GM19025 (cell line): Measurements from ENCODE around the gene ZBTB40.

ENCODE experiments used
- ATAC-seq: cut with Tn5 transposase; IDR thresholded peaks from one replicate; pipeline ENCODE4 v1.9.1; 2021; ENCODE audit warnings: mild to moderate bottlenecking, low read depth, moderate library complexity; ENCODE audit not compliant: unreplicated experiment

Gene ZBTB40

DNA sequence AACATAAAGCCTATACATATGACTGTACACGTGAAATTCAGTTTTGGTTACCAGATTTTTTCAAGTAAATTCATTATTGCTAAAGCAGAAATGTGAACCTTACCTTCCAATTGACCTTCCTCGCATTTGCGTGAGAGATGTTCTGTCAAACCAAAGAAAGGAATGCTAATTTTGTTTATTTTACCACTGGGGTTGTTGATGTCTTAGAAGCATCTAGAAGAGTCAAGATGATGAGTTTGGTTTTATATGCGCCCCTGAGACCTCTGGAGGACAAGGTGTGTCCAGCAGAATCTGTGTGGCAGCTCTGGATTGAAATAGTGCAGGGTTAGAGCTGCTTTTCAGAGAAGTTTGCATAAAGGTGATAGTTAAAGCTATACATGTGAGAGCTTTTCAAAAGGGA lies 48.4 kb downstream of the ZBTB40 start:
- no peak for ATAC-seq

DNA sequence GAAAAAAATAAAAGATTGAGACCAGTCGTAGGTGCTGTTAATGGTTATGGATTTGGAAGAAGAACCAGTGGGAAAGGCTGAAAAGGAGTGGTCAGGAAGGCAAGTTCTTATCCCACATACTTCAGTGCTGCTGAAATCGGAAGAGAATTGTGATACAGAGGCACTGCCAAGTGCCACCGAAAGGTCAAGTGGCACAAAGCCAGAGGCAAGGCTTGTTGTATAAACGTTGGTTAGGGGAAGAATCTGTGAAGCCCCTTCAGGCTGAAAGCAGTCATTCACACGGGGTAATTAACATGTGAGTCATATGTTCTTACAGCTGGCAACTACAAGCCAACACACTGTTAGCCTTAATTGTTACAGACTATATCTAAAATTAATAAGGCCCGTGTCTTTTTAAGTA lies 48.8 kb downstream of the ZBTB40 start:
- ATAC-seq, result no peak

DNA sequence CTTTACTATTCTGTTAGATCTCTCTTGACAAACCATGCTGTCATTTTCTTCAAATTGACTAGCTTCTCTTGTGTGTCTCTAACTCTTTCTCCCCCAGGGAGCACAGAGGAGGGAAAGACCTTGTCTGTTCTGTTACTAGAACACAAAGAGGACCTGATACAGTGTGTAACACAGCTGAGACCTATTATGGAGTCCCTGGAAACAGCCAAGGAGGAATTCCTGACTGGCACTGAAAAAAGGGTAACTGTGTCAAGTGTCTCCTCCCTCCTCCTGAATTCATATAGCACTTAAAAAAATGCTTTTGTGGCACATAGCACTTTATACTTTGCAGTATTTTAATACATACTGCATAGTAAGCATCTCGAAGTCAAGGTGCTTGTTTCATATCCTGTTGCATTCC lies 50.6 kb downstream of the ZBTB40 start:
- no peak for ATAC-seq

DNA sequence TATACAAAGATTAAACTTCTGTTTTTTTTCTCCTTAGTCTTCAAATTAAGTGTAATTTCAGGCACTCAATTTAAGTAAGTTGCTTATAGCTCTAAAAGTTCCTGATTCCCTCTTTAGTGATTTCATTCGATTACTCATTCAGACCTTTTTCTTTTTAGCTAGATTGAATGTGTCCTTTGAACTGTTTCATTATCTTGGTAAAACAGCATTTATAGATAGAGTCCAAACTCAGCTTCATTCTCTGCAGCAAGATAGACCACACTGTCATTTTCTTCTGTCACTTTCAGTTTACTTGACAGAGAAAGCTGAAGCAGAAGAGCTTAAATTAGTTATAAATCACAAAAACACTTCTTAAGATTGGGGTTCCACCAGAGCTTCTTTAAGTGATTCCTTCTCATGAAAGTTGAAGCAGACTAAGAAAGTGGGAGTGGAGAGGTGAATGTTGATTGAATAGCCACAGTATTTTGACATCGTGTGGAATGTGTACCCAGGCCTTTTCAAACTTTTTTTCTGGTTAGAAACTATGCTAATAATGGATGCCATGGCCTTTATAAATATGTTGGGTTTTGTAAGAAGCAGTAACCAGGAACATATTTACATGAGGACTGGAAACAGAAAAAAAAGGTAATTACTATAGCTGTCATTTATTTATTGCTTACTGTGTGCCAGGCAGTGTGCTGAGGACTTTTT lies 52.2 kb downstream of the ZBTB40 start:
- no peak for ATAC-seq

DNA sequence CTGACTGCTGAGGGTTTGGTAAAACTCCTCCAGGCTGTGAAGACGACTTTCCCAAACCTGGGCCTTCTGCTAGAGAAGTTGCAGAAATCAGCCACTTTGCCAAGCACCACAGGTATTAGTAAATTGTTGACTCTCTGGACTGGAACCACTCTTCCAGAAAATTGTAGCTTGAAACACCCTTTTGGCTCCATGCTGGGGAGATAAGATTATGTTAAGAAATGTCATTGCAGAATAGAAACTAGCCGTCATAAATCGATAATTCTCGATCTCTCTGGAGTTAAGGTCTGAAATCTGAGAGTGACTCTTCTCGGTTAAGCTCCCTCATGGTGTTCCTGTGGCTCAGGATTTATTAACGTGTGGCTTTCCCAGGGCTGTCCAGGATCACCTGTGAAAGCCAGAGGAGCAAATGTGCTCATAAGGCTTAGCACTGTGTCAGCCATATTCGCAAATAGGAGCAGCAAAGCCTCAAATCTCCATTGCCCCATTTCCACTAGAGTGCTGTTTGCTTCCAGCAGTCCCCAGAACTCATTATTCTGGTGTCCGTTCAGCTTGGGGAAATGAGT lies 54.6 kb downstream of the ZBTB40 start:
- ATAC-seq, result no peak

DNA sequence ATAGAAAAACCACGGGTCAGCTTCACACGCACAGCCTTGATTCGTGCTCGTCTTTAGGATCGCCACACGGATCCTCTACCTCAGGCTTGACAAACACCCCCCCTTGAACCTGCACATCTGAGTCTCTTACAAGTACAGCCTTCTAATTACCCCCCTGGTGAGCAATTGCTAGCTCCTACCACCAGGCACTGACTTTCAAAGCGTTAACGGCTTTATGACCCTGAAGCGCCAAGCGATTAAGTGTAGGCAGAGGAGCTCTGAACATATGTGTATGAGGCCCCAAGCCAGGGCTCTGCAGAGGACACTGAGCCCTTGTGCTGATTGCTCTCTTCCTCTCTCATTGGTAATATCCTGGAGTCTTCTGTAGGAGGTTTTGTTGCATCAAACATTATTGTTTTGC lies 55.9 kb downstream of the ZBTB40 start:
- ATAC-seq, result no peak

DNA sequence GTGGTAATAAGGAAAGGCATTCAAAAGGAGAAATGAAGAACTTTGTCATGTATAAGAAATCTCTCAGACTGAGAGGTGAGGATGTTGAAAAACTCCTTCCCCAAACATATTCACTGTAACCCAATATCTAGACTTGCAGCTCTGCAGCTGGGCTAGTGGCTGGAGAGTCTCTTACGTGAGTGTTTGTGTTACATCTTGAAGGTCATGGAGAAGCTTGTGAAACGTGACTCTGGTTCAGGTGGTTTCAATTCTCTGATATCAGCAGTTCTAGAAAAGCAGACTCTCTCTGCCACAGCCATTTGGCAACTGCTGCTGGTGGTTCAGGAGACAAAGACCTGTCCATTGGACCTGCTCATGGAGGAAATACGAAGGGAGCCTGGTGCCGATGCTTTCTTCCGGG lies 56.7 kb downstream of the ZBTB40 start:
- no peak for ATAC-seq

DNA sequence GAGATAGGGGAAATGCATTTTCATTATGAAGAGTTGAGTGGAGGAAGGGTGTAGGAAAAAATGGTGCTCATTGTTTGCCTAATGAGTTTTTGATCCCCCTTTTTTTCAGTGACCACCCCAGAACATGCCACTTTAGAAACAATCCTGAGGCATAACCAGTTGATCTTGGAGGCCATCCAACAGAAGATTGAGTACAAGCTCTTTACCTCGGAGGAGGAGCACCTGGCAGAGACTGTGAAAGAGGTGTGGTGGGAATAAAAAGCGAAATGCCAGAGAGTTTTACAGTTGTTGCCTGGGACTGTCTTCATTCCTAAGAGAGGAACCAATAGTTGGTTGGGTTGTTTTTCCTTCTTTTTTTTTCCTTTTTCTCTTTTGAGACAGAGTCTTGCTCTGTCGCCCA lies 57.3 kb downstream of the ZBTB40 start:
- no peak for ATAC-seq

DNA sequence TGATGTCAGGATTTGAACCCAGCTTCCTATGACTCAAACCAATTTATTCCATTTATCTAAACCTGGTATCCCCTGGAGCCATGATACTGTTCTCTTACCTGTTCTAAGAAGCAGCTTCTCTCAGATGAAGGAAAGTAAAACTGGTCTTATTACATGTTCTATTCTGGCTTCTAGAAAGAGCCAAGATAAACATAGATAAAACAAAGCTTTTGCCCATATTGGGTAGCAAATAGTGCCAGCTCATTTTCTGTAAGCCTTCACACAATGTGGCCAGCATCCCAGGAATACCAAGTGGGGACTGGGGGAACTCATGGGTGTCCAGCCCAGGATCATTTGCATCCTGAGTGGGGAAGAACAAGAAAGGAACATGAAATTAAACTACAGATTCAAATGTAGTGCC lies 58.2 kb downstream of the ZBTB40 start:
- no peak for ATAC-seq

DNA sequence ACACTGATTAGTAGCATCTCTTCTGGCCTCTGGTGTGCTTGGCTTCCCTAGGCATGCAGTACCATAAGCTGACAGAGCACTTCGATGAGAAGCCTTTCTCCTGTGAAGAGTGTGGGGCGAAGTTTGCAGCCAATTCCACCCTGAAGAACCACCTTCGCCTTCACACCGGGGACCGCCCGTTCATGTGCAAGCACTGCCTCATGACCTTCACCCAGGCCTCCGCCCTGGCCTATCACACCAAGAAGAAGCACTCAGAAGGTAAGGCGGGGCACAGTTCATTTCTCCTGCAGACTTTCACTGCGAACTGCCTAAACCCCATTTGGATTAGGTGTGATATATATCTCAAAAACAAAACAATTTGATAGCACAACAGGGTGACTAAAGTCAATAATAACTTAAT lies 61.2 kb downstream of the ZBTB40 start:
- no peak for ATAC-seq

DNA sequence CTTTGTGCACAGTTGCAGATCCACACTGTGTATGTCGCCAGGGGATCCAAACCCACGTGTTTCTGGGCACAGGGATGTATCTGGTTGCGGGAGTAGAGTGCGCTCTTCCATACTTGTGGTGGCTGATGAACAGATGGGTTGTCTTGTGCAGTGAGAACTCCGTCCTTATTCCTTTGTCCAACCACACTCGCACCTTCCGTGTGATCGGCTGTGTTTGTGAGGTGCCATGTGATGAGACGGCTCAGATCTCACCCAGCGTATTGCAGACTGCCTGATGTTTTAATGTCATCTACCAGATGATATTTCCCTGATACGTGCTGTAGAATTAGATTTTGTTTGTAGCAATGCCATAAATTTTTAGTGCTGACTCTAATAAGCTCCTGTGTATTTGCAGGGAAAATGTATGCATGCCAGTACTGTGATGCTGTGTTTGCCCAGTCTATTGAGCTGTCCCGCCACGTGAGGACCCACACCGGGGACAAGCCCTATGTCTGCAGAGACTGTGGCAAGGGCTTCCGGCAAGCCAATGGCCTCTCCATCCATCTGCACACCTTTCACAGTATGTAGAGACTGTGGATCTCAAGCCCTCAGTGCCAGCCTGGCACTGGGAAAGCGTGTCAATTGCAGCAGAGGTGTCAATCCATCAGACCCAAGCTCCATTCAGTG lies 65.4 kb downstream of the ZBTB40 start:
- no peak for ATAC-seq

DNA sequence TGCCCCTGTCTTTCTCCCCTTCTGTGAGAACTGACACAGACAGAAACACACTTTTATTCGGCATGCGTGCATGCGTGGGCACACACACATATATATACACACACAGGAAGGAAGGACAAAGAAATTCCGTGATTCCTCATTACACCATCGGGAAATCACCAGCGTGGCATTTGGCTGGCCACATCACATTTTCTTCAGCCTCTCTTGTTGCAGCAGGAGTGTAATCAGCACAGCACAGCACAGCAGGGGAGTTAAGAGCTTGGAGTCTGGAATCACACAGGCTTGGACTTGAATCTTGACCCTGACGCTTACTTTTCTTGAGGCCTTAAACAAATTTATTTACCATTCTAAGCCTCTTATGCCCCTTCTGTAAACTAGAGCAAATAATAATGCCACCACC lies 66.3 kb downstream of the ZBTB40 start:
- no peak for ATAC-seq

DNA sequence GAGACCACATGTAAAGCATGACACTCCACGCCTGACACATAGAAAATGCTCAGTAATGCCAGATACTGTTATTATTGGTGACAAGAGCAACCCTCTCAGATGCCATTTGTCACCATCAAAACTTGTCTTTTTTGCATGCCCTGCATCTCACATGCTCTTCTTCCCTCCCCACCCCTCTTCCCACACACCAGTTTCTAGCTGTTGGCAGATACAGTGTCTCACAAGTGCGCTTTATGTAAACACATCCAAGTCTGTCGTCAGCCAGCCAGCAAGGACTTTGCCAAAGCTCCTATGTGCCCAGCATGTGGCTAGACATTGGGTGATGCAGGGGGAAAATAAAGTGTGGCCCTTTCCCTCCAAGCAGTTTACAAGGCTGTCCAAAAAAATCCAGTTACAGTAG lies 66.7 kb downstream of the ZBTB40 start:
- no peak for ATAC-seq

DNA sequence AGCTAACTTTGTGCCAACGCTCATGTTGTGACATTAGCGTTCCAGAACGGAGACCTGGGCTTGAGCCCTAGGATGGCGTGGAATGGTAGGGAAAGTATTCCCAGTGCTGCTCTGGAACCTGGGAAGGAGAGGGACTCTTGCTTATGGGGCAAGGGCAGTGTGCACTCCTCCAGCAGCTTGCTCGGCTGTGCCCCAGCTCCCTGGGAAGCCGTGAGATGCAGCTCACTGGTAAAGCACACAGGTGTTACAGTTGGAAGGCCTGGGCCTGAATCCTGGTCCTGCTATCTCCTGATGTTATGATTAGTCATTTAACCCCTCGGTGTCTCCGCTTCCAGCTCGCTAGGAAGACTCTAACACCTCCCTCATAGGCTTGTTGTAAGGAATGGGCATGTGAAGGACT lies 69.2 kb downstream of the ZBTB40 start:
- no peak for ATAC-seq

DNA sequence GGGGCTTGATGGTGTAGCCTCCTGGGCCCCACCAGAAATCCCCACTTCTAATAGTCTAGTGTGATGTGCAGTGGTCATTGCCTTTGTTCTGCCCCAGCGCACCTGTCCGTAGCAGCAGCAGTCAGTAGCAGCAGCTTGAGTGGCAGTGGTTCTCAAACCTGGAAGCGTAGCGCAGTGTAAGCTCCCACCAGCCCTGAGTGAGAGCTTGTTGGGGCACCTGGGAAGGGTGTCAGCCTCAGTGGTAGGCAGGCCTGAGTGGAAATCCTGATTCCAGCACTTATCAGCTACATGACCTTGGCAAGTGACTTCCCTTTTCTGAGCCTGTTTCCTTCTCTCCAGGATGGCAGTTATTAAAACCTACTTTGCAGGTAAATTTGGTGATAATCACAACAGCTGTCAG lies 70.0 kb downstream of the ZBTB40 start:
- no peak for ATAC-seq

DNA sequence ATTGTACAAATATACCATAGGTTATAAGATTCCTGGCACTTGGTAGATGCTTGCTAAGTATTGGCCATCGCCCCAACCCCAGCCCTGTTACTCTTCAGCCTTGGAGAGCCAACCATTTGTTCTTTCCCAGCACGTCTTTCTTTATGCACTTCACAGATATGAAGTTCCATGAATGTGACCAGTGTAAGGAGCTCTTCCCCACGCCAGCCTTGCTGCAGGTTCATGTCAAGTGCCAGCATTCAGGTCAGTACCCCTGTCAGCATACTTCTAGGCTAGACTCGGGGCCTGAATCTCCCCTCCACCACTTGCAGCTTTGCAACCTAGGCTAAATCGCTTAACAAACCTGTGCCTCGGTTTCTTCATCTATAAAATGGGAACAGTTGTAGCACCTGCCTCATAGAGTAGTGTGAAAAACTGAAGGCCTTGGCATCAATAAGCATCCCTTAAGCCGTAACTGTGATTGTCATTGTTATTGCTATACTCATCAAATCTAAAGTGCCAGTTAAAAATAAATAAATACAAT lies 70.6 kb downstream of the ZBTB40 start:
- no peak for ATAC-seq

DNA sequence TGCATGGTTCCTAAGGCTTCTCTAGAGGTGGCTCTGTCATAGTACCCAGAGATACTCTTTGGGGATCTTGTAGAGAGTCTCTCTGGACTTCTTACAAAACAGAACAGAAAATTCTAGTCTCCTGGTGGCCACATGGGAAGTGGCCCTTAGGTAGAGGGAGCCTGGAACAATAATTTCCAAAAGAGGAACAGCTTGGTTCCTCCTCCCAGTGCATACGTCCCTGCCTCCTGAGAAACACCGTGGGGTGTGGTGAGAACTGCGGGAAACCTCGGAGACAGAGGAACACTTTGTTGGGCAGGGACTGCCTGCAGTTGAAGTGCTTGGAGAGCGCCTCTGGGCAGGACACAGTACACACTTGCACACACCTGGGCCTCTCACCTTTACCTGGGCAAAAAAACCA lies 72.8 kb downstream of the ZBTB40 start:
- ATAC-seq, result no peak

DNA sequence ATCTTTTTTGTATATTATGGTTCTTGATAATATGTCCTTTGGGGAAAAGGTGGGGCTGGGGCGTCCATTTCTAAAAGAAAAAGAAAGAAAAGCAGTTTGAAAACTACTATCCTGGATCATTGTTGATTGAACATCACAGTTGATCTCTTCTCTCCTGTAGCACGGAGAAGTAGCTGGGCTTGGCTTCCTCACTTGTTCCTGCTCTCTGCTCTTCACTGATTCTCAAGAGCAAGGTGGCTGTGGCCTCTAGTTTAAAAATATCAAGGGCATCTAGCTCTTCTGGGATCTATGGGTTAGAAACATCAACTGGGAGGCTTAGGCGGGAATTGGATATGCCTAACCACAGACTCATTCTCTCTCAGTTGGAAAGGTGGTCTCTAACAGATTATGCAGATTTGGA lies 73.6 kb downstream of the ZBTB40 start:
- ATAC-seq, result no peak

DNA sequence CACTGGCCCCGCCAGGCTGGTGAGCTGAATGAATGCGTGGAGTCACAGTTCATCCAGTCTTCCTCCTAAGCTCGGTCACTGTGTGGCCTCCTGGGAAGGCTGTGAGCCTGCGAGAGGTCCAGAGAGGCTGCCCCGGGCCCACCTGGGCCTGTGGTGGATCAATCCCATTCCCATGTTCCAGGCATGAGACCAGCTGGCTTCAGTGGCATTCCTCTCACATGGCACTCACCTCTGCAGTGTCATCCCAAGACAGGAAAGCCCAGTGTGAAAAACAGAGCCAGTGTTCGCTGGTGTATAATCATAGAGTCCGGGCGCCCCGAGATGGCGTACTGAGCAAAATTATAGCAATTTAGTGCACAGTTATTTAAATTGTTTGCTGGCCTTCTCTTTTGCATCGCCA lies 74.0 kb downstream of the ZBTB40 start:
- ATAC-seq, result no peak

DNA sequence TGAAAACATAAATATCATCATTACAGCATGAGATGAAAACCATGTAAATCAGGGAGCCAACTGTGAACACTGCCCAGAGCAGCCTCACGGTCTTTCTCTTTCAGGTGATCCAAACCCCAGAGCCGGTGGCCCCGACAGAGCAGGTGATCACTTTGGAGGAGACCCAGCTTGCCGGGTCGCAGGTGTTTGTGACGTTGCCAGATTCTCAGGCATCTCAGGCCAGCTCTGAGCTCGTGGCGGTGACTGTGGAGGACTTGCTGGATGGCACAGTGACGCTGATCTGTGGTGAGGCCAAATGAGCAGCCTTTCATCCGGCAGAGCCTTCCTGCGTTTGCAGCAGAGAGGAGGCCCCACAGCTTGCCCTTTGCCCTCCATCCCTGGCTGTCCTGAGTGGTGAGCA lies 74.4 kb downstream of the ZBTB40 start:
- no peak for ATAC-seq

DNA sequence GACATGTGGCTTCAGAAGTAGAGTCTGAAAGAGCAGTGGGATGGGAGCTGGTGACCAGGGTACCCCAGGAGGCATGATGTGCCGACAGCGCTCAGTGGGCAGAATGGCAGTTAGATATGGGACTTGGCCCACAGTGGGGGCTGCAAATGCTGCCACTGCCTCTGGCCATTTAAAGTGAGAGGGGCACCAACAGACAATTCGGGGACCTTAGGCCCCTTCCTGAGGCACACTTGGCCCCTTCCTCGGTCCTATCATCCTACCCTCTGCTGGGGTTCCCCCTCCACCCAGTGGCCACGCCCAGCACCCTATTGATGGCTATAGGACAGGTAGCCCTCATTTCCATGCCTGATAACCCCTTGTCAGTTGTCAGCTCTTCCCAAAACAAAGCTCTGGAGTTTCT lies 75.0 kb downstream of the ZBTB40 start:
- no peak for ATAC-seq

DNA sequence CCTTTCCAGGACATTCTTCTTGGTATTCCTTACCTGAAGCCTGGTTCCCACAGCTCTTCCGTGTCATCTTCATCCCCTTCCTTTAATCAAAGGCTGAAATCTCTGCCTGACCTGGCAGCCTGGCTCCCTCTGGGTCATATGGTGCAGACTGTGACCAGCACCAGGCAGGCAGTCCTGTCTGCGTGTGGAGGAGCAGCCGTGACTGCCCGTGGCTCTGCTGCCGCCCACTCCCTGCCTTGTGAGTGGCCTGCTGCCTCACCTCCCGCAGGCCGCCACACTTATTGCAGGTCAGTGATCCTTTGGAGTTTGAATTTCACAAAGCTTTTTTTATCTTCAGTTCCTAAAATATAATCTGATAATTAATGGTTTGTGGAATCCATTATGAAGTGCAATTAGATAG lies 75.5 kb downstream of the ZBTB40 start:
- no peak for ATAC-seq
